Activated CD4-positive, alpha-beta memory T cell treated with anti-CD3 and anti-CD28 coated beads, Interleukin-2, amount 10 ng/mL, durations not matched to agents 7 days and 5 days (primary cell): Measurements from ENCODE around the gene AGMAT. TPM values are rescaled to one million over a fixed set of nuclear protein-coding genes. Genes with fewer than 3 reads are reported as not detected.

Experiments
- CTCF ChIA-PET: fragments of 350-600 bp; sonication (Branson Sonifier 250); formaldehyde crosslinking; loops from one replicate; lab custom pipeline; 2021; ENCODE audit warnings: antibody characterized with exemption, inconsistent platforms; lab: Charles Lee
- POLR2A ChIA-PET: fragments of 350-600 bp; sonication (Branson Sonifier 250); formaldehyde crosslinking; loops from one replicate; lab custom pipeline; 2021; ENCODE audit warnings: antibody characterized with exemption; lab: Charles Lee
- DNase-seq: peaks from one replicate; pipeline ENCODE4 v3.0.0-alpha.2; 2020
- H3K27ac Mint-ChIP-seq: one replicate; pipeline ENCODE4 v1.8.0; 2021; ENCODE audit warnings: mild to moderate bottlenecking, mixed read lengths
- H3K27me3 Mint-ChIP-seq: one replicate; pipeline ENCODE4 v1.8.0; 2021; ENCODE audit warnings: mixed read lengths
- H3K36me3 Mint-ChIP-seq: one replicate; pipeline ENCODE4 v1.8.0; 2021; ENCODE audit warnings: low read depth, mixed read lengths
- H3K4me1 Mint-ChIP-seq: one replicate; pipeline ENCODE4 v1.8.0; 2021; ENCODE audit warnings: mixed read lengths
- H3K4me3 Mint-ChIP-seq: one replicate; pipeline ENCODE4 v1.8.0; 2021; ENCODE audit warnings: mild to moderate bottlenecking, mixed read lengths
- H3K9me3 Mint-ChIP-seq: one replicate; pipeline ENCODE4 v1.8.0; 2021; ENCODE audit warnings: mixed read lengths
- total RNA-seq, 2 experiments: library from RNA; stranded (reverse); gene quantifications; one replicate each; pipeline ENCODE4 v1.2.3, GENCODE V29; 2021

AGMAT gene, protein sequence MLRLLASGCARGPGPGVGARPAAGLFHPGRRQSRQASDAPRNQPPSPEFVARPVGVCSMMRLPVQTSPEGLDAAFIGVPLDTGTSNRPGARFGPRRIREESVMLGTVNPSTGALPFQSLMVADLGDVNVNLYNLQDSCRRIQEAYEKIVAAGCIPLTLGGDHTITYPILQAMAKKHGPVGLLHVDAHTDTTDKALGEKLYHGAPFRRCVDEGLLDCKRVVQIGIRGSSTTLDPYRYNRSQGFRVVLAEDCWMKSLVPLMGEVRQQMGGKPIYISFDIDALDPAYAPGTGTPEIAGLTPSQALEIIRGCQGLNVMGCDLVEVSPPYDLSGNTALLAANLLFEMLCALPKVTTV
- total RNA-seq, result 1 to 10 TPM; 7.9 to 8.4 TPM

DNA sequence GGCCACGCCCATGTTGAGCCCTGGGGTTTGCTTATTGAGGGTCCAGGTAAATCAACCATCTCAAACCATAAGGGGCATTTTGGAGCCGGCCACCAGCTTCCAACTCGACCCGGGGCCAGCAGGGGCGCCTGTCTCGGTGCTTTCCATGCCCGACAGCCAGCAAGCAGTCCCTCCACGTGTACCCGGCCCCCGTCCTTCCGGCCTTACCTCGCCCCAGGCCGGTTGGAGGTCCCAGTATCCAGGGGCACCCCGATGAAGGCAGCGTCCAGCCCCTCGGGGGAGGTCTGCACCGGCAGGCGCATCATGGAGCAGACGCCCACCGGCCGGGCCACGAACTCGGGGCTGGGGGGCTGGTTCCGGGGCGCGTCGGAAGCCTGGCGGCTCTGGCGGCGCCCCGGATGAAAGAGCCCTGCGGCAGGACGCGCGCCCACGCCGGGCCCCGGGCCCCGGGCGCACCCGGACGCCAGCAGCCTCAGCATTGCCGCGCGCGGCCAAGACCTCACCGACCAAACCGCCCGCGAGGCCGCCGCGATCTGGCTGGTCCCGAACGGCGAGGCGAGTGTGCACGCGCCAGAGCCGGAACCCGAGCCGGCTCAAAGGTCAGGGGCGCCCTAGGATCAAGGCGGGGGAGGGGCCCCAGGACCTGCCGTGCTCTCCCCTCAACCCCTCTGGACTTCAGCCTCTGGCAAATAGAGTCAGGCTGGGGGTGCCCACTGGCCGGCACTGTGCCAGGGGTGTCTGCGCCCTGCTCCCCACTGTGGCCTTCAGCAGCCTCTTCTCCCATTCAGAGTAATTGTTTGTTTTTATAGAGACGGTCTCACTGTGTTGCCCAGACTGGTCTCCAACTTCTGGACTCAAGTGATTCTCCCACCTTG is at the start of gene AGMAT:
Gene AGMAT (minus strand): TSS at position 563 of the 875 bp plus-strand sequence. CDS start 84 bp downstream, at position 479.
- CTCF ChIA-PET, result interaction anchor here (0.6 to 1.2 kb wide), 2 partner anchors 19 to 453 kb away, joined by 3 read pairs; no protein-coding TSS in a partner anchor
- DNase-seq, result peak; percentile 63
- peaks cover 25% of the 10 kb centered on the region for H3K4me1 Mint-ChIP-seq
- H3K27me3 Mint-ChIP-seq, result no peaks in the 10 kb centered on the region
- H3K9me3 Mint-ChIP-seq, result no peaks in the 10 kb centered on the region
- POLR2A ChIA-PET, result interaction anchor here (0.6 to 1.3 kb wide), 6 partner anchors 18 to 100 kb away, joined by 3 to 5 read pairs (median 4); partner anchors contain the start of gene DNAJC16
- H3K27ac Mint-ChIP-seq, result peak within 1 kb of the TSS; percentile 75
- peaks cover 26% of the 10 kb centered on the region for H3K36me3 Mint-ChIP-seq
- H3K4me3 Mint-ChIP-seq, result peak within 1 kb of the TSS; percentile 70

DNA sequence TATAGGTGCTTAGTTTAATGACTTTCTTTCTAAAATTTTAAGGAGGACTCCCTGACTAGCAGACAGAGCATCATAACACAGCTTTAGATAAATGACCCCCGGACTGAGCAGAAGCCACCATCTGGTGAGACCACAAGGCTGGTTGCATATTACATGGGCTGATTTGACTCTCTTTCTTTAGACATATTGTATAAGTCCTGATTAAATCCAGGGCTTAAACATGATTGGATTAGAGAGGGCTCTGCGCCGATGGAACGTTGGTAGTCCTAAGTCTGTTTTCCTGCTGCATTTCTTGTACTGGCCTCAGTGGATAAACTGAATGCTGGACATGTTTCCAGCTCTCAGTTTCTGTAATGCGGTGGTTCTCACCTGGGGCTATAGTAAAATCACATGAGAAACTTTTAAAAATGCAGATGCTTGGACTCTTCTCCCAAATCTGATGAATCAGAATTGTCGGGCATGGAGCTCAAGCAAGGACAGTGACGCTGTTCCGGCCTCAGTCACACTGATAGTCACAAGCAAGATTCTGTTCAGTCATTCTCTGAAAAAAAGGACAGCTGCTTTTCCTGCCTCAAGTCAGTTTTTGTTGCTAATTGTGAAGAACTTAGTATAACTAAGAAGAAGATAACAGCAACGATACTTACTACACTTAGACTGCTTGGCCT is 49.0 kb upstream of the AGMAT start:
- CTCF ChIA-PET, result interaction anchor here (0.6 kb wide), 1 partner anchor 8 kb away, joined by 4 read pairs; no protein-coding TSS in a partner anchor
- no peaks in the 10 kb centered on the region for H3K27me3 Mint-ChIP-seq
- peaks cover 1% of the 10 kb centered on the region for H3K4me1 Mint-ChIP-seq
- POLR2A ChIA-PET, result interaction anchor here (1.7 kb wide), 1 partner anchor 16 kb away, joined by 6 read pairs; no protein-coding TSS in a partner anchor
- H3K27ac Mint-ChIP-seq, result no peak overlapping the region
- H3K36me3 Mint-ChIP-seq, result peaks cover 73% of the 10 kb centered on the region
- H3K9me3 Mint-ChIP-seq, result no peaks in the 10 kb centered on the region
- no peak overlapping the region for H3K4me3 Mint-ChIP-seq
- DNase-seq, result no peak

DNA sequence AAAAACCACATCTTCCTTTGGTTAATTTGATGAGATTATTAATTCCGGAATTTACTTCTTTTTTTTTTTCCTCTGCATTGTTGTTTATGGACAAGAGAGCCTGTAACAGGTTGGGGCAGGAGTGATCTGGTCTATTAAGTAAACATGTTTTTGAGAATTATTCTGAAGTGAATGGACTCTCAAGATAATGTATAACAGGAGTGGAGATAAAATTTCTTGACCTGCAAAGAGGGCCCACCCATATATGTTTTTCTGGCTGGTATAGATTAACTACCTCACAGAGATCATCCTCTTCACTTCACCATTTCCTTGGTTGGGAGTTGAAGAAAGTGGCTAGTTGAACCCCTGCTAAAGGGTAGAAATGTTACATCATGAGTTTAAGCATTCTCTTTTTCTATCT is 43.2 kb upstream of the AGMAT start:
- Mint-ChIP-seq H3K36me3 (peaks cover 50% of the 10 kb centered on the region), H3K4me1 (peaks cover 26% of the 10 kb centered on the region), H3K27me3 (no peaks in the 10 kb centered on the region), H3K9me3 (no peaks in the 10 kb centered on the region), H3K27ac (peak overlapping the region; percentile 45), H3K4me3 (no peak overlapping the region)
- CTCF ChIA-PET, result no interaction called here
- POLR2A ChIA-PET, result no interaction called here
- no peak for DNase-seq

DNA sequence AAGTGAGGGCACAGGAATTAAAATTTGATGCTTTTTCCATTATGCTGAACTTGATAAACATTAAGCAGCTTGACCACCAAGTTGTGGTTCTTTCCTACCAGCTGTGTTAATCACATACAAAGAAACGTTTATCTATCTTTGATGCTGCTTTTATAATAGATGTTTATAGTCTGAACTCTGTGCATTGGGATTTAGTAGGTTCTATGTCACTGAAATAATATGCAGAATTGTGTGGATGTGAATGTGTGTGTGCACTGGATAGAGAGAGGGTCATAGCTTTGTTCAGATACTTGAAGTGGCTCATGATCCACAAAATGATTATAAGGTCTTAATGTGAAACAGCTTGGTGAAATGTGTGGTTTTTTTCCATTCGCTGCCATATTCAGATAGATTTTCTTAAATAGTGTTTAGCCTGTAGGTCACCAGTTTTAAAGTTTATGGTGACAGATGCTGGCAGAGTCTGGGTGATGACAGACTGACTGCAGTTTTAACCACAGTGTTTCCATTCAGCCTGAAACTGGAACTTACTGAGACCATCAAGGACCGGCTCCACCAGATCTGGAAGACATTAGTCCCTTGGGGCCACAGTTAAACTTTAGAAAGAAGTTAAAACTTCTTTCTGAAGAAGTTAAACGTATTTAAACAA is 42.6 kb upstream of the AGMAT start:
- Mint-ChIP-seq H3K27ac (peak overlapping the region; percentile 41), H3K4me1 (peaks cover 32% of the 10 kb centered on the region), H3K9me3 (no peaks in the 10 kb centered on the region), H3K27me3 (no peaks in the 10 kb centered on the region), H3K4me3 (no peak overlapping the region), H3K36me3 (peaks cover 51% of the 10 kb centered on the region)
- ChIA-PET CTCF (interaction anchor here (0.9 to 1.1 kb wide), 2 partner anchors 9 to 10 kb away, joined by 3 to 4 read pairs; partner anchors contain the start of gene DDI2), POLR2A (interaction anchor here (1.1 kb wide), 1 partner anchor 9 kb away, joined by 5 read pairs; the partner anchor contains the start of gene DDI2)
- no peak for DNase-seq

DNA sequence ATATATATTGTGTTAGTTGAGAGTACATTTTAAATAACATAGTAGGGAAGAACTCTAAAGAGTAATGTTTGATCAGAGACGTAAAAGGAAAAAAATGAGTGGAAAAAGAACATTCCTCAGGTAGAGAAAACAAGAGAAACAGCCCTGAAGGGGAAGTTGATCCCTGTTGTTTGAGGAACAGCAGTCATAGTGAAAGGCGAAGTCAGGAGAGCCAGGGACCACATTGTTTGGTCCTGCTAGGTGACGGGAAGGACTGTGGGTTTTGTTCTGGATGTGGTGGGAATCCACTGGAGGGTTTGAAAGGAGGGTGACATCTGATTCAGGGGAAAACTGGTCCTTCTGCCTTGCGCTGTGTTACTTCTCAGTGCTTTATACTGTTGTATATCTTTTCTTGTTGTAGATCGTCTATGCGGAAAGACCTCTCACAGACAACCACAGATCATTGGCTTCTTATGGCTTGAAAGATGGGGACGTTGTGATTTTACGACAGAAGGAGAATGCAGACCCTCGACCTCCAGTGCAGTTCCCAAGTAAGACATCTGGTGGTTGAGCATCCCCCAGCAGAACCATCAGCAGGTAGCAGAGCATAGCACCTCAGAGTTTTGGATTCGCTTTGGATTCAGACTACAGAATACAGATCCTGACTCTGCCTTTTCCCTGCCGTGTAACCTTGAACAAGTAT is 41.6 kb upstream of the AGMAT start:
- ChIA-PET POLR2A (interaction anchor here (1.1 kb wide), 1 partner anchor 8 kb away, joined by 5 read pairs; the partner anchor contains the start of gene DDI2), CTCF (interaction anchor here (0.9 to 1.1 kb wide), 2 partner anchors 8 to 9 kb away, joined by 3 to 4 read pairs; partner anchors contain the start of gene DDI2)
- H3K36me3 Mint-ChIP-seq, result peaks cover 51% of the 10 kb centered on the region
- no peaks in the 10 kb centered on the region for H3K27me3 Mint-ChIP-seq
- DNase-seq, result no peak
- H3K4me3 Mint-ChIP-seq, result no peak overlapping the region
- no peak overlapping the region for H3K27ac Mint-ChIP-seq
- H3K4me1 Mint-ChIP-seq, result peaks cover 39% of the 10 kb centered on the region
- H3K9me3 Mint-ChIP-seq, result no peaks in the 10 kb centered on the region

DNA sequence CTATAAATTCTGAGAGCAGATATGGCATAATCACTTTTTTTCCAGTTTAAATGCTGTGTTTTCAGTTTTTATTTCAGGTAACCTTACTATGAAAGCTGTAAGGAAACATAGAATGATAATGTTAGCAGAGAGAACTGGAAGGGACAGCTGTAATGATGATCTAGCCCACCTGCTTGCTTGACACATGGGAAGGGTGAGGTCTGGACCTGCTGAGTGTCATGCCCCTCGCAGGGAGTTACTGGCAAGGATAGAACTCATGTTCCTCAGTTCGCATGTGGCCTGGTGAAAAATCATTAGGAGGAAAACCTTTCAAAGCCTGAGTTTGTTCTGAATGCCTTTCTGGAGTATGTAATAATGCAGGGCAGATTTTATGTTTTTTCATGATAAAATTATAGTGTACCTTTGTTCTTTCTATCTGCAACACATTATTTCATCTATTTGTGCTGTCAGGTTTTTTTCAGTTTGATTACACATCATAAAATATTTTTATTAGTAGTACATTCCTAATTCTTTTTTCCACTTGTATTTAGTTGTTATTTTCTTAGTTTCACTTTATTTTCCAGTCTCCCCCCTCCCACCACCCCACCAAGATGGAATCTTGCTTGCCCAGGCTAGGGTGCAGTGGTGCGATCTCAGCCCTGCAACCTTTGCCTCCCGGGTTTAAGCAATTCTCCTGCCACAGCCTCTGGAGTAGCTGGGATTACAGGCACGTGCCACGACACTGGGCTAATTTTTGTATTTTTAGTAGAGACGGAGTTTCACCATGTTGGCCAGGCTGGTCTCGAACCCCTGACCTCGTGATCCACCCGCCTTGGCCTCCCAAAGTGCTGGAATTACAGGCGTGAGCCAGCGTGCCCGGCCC is 40.4 kb upstream of the AGMAT start:
- H3K36me3 Mint-ChIP-seq, result peaks cover 45% of the 10 kb centered on the region
- H3K4me1 Mint-ChIP-seq, result peaks cover 49% of the 10 kb centered on the region
- CTCF ChIA-PET, result no interaction called here
- no peak overlapping the region for H3K27ac Mint-ChIP-seq
- H3K27me3 Mint-ChIP-seq, result no peaks in the 10 kb centered on the region
- no peak overlapping the region for H3K4me3 Mint-ChIP-seq
- no peak for DNase-seq
- H3K9me3 Mint-ChIP-seq, result no peaks in the 10 kb centered on the region
- POLR2A ChIA-PET, result no interaction called here

DNA sequence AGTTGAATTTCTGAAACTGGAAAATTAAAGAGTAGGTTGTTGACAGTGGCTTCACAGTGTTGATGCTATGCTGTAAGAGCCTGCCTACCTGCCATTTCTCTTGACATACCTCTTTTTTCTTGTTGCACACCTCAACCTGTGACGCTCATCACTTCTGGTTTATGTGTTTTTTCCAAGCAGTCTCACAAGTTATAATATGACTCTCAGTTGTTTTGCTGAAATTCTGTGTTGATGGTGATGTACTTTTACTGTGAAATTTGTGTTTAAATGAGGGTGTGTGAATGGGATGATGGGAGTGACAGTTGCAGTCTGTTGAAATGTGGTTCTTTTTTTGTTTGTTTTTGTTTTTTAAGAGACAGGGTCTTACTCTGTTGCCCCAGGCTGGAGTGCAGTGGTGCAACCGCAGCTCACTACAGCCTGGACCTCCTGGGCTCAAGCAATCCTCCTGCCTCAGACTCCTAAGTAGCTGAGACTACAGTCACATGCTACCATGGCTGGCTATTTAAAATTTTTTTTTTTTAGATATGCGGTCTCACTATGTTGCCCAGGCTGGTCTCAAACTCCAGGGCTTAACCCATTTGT is 39.4 kb upstream of the AGMAT start:
- peaks cover 58% of the 10 kb centered on the region for H3K4me1 Mint-ChIP-seq
- H3K27me3 Mint-ChIP-seq, result no peaks in the 10 kb centered on the region
- H3K4me3 Mint-ChIP-seq, result no peak overlapping the region
- peaks cover 41% of the 10 kb centered on the region for H3K36me3 Mint-ChIP-seq
- ChIA-PET POLR2A (no interaction called here), CTCF (no interaction called here)
- H3K27ac Mint-ChIP-seq, result no peak overlapping the region
- DNase-seq, result no peak
- H3K9me3 Mint-ChIP-seq, result no peaks in the 10 kb centered on the region

DNA sequence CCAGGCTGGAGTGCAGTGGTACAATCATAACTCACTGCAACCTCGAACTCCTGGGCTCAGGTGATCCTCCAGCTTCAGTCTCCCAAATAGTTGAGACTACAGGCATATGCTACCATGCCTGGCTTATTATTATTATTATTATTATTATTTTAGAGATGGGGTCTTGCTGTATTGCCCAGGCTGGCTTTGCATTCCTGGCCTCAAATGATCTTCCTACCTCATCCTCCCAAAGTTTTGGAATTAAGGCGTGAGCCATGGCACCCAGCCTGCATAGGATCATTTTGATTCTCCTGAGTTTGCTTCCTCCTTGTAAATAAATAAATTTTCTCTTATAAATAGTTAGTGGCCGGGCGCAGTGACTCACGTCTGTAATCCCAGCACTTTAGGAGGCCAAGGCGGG is 38.6 kb upstream of the AGMAT start:
- no peak for DNase-seq
- peaks cover 39% of the 10 kb centered on the region for H3K36me3 Mint-ChIP-seq
- peaks cover 65% of the 10 kb centered on the region for H3K4me1 Mint-ChIP-seq
- H3K9me3 Mint-ChIP-seq, result no peaks in the 10 kb centered on the region
- ChIA-PET CTCF (interaction anchor here (0.7 kb wide), 1 partner anchor 224 kb away, joined by 5 read pairs; no protein-coding TSS in a partner anchor), POLR2A (no interaction called here)
- no peaks in the 10 kb centered on the region for H3K27me3 Mint-ChIP-seq
- no peak overlapping the region for H3K27ac Mint-ChIP-seq
- H3K4me3 Mint-ChIP-seq, result no peak overlapping the region

DNA sequence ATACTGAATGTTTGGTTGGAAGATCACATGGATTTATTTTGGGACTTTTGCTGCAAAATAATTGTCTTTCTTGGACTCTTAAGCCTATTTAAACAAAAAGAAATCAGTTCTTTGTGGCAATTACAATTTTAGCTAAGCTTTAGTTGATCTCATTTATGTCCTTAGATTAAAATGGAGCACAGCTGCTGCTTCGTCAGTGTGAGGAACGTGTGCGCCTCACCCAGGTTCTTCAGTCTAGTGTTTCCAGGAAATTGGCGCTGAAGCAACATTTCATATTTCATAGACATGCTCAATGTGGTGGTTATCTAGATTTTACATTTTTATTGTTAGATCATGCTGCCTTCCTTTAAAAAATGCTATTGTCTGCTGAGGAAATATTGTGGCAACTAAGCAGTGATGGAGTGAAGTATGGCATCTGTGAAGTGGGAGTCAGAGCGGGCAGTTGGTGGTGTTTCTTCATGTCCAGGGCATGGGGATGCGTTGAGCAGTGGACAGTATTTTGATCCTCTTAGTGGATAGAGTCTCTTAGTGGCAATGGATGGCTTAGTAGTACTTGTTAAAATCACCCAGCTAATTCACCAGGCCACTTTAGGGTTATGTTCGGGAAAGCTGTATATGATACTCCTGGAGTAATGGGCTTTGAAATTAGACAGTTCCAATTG is 38.0 kb upstream of the AGMAT start:
- Mint-ChIP-seq H3K9me3 (no peaks in the 10 kb centered on the region), H3K4me1 (peaks cover 64% of the 10 kb centered on the region), H3K27ac (no peak overlapping the region), H3K4me3 (no peak overlapping the region), H3K36me3 (peaks cover 39% of the 10 kb centered on the region), H3K27me3 (no peaks in the 10 kb centered on the region)
- DNase-seq, result no peak
- CTCF ChIA-PET, result interaction anchor here (0.7 kb wide), 2 partner anchors 77 to 223 kb away, joined by 5 read pairs; no protein-coding TSS in a partner anchor
- POLR2A ChIA-PET, result interaction anchor here (0.6 kb wide), 1 partner anchor 74 kb away, joined by 3 read pairs; no protein-coding TSS in a partner anchor

DNA sequence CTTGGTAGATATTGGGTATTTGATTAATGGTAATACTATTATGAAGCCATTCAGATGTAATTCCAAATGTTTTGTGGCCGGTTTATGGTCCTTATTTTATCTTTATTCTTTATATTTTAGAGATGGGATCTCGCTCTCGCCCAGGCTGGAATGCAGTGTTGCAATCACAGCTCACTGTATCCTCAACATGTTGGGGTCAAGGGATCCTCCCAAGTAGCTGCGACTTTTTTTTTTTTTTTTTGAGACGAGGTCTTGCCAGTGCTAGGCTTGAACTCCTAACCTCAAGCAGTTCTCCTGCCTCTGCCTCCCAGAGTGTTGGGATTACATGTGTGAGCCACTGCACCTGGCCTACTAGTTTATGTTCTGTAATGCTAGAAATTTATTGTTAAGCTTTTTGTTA is 37.1 kb upstream of the AGMAT start:
- ChIA-PET CTCF (interaction anchor here (0.6 to 0.7 kb wide), 2 partner anchors 76 to 283 kb away, joined by 3 to 5 read pairs; no protein-coding TSS in a partner anchor), POLR2A (no interaction called here)
- no peak for DNase-seq
- Mint-ChIP-seq H3K4me1 (peaks cover 58% of the 10 kb centered on the region), H3K27me3 (no peaks in the 10 kb centered on the region), H3K4me3 (no peak overlapping the region), H3K9me3 (no peaks in the 10 kb centered on the region), H3K27ac (no peak overlapping the region), H3K36me3 (peaks cover 31% of the 10 kb centered on the region)
